HL-60 (cell line): ENCODE results near the gene SLC2A8.

Experiments
- DNase-seq, 2 experiments: peaks; one replicate each; pipeline ENCODE4 v3.0.0-alpha.2; 2010 to 2020; ENCODE audit warnings: low read depth in 1 of 2, low spot score in 1 of 2
- H3K27ac ChIP-seq: fragments of 250-450 bp; sonication (Bioruptor Pico); replicated peaks from 2 replicates; pipeline ENCODE4 v1.5.1; 2020; ENCODE audit warnings: mild to moderate bottlenecking, moderate library complexity
- H3K27me3 ChIP-seq: fragments of 250-450 bp; sonication (Bioruptor Pico); 2 replicates; pipeline ENCODE4 v1.5.1; 2021; ENCODE audit warnings: mild to moderate bottlenecking, moderate library complexity; ENCODE audit not compliant: insufficient read depth, poor library complexity, severe bottlenecking
- H3K4me3 ChIP-seq: replicated peaks from 2 replicates; pipeline ENCODE4 v1.5.1; 2011; ENCODE audit warnings: mild to moderate bottlenecking, control low read depth, low read length; ENCODE audit not compliant: insufficient read depth
- GABPA ChIP-seq: IDR thresholded peaks from 2 replicates; pipeline ENCODE4 v1.6.1; 2012; ENCODE audit warnings: low read depth
- POLR2AphosphoS5 ChIP-seq: IDR thresholded peaks from 2 replicates; pipeline ENCODE4 v1.6.1; 2012; ENCODE audit warnings: low read depth
- REST ChIP-seq: IDR thresholded peaks from 2 replicates; pipeline ENCODE4 v1.6.1; 2012; ENCODE audit warnings: low read depth; ENCODE audit not compliant: insufficient replicate concordance
- SPI1 ChIP-seq: IDR thresholded peaks from 2 replicates; pipeline ENCODE4 v1.6.1; 2012; ENCODE audit warnings: low read depth, mild to moderate bottlenecking, borderline replicate concordance
- TF ChIP-seq, protein P1 (sequence below): IDR thresholded peaks from one replicate; pipeline ENCODE4 v1.5.1; 2011; ENCODE audit warnings: low read length, control low read depth, inconsistent platforms; ENCODE audit not compliant: insufficient read depth

Gene SLC2A8

GRCh38 chr9:127422787-127423186, 25.8 kb downstream of the SLC2A8 start:
- Histone ChIP-seq H3K27me3 (no peaks in the 10 kb centered on the region), H3K4me3 (peak overlapping the region; percentile 81), H3K27ac (no peak overlapping the region)
- no peak for DNase-seq
- TF ChIP-seq POLR2AphosphoS5 (no peak), SPI1 (no peak), GABPA (no peak), REST (no peak)
- TF ChIP-seq, protein P1, sequence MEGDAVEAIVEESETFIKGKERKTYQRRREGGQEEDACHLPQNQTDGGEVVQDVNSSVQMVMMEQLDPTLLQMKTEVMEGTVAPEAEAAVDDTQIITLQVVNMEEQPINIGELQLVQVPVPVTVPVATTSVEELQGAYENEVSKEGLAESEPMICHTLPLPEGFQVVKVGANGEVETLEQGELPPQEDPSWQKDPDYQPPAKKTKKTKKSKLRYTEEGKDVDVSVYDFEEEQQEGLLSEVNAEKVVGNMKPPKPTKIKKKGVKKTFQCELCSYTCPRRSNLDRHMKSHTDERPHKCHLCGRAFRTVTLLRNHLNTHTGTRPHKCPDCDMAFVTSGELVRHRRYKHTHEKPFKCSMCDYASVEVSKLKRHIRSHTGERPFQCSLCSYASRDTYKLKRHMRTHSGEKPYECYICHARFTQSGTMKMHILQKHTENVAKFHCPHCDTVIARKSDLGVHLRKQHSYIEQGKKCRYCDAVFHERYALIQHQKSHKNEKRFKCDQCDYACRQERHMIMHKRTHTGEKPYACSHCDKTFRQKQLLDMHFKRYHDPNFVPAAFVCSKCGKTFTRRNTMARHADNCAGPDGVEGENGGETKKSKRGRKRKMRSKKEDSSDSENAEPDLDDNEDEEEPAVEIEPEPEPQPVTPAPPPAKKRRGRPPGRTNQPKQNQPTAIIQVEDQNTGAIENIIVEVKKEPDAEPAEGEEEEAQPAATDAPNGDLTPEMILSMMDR = no peak

DNA sequence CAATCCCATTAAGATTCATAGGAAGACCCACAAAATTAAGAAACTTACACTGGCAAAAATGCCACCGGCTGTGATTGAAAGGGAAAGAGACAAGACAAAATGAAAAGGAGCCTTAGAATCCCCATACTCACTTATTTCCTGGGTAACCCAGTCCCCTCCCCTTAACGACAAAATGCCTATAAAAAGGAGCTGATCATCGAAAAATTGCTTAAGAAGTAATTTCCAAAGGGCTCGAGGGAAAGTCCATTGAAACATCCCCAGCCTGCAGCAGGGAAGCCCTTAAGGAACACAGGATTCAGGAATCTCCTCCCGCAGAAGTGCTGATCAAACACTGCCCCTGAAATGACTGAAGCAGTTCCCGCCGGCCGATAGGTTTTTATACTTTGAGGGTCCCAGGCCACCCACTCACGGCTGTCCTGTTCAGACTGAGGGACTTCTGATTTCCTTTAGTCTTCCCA, 26.5 kb downstream of the SLC2A8 start:
- TF ChIP-seq, protein P1 = no peak
- TF ChIP-seq POLR2AphosphoS5 (no peak), SPI1 (no peak), GABPA (no peak)
- DNase-seq = no peak
- H3K27me3 ChIP-seq = no peaks in the 10 kb centered on the region
- H3K27ac ChIP-seq = peak overlapping the region; percentile 73
- peak overlapping the region; percentile 81 for H3K4me3 ChIP-seq

DNA sequence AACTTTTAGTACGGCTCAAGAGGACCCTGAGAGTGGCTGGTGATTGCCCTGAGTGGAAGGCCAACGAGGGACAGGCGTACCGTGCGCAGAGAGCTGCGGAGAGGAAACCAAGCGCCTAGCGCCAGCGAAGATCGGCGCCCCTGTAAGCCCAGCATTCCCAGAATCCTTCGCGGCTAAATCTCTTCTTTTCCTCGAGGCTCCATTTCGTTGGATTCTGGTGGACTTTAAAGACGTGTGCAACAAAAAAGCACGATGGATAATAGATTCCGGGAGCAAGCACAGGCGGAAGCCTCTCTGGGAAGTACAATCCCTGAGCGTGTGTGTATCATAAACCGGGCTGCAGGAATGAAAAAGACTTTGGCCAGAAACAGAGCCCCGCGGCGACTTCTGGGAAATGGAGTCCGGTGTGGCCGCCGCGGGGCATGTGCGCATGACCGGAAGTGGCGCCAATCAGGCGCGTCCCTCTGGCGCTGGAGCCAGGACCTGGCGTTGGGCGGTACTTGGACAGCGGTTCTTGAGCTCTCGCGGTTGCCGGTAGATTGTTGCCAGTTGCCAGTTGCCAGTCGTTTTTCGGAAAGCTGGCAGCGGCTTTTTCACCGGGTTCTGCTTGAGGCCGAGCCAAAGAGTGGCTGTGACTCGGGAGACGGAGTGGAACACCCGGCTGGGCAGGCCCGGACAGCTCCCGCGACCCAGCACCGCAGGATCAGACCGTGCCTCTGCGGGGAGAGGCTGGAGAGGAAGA, 27.1 kb downstream of the SLC2A8 start, which contains the start of gene ZNF79:
Gene ZNF79, plus strand, starts transcription at position 449 of the 742 bp plus-strand sequence. CDS start 406 bp downstream, outside the sequence.
- TF ChIP-seq POLR2AphosphoS5 = peak; percentile 71
- TF ChIP-seq, protein P1 = no peak
- TF ChIP-seq SPI1 = no peak
- TF ChIP-seq REST = peak; percentile 88
- TF ChIP-seq GABPA = peak; percentile 82
- DNase-seq = peak; percentile 76 to 91
- Histone ChIP-seq H3K4me3 (peak within 1 kb of the TSS; percentile 81), H3K27me3 (no peaks in the 10 kb centered on the region), H3K27ac (peak within 1 kb of the TSS; percentile 73)
